ENCODE data around the gene CLCNKB. TPM values are rescaled to one million over a fixed set of nuclear protein-coding genes. Genes with fewer than 3 reads are reported as not detected.
A peak's percentile ranks its signal among the peaks of the same experiment; 100 is the strongest.

The CLCNKB gene
- total RNA-seq, 1 donor from 2014 or later = 0.30 TPM

DNA sequence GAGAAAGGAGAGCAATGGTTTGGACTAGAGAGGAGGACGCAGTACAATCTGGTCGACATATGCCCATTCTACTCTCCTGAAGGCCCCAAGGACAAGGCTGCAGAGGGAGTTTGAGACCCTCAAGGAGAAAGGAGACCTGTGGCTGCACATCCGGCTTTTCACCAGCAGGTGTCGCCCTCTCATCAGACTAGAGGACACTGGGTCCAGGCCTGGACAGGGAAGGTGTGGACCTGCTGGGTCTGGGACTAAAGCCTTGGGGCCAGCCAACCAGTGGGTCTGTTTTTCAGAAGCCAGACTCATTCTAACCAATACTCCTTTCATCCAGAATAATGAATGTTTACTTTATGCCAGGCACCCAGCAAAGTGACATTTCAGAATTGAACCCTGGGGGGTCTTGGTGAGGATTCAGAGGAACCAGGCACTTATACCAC lies 34.5 kb upstream of the CLCNKB start:
- peak; percentile 96 for DNase-seq (ENCODE audit: low read depth, low spot score)
- peaks cover 4% of the 10 kb centered on the region for H3K4me1 Mint-ChIP-seq
- H3K27ac Mint-ChIP-seq (ENCODE audit: unreplicated experiment) = no peak overlapping the region
- TF ChIP-seq, protein P1, sequence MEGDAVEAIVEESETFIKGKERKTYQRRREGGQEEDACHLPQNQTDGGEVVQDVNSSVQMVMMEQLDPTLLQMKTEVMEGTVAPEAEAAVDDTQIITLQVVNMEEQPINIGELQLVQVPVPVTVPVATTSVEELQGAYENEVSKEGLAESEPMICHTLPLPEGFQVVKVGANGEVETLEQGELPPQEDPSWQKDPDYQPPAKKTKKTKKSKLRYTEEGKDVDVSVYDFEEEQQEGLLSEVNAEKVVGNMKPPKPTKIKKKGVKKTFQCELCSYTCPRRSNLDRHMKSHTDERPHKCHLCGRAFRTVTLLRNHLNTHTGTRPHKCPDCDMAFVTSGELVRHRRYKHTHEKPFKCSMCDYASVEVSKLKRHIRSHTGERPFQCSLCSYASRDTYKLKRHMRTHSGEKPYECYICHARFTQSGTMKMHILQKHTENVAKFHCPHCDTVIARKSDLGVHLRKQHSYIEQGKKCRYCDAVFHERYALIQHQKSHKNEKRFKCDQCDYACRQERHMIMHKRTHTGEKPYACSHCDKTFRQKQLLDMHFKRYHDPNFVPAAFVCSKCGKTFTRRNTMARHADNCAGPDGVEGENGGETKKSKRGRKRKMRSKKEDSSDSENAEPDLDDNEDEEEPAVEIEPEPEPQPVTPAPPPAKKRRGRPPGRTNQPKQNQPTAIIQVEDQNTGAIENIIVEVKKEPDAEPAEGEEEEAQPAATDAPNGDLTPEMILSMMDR (conservative IDR thresholded peaks at IDR 0.05) = peak; percentile 99
- no peak overlapping the region for H3K4me3 Mint-ChIP-seq
- peaks cover 8% of the 10 kb centered on the region for H3K27me3 Mint-ChIP-seq (ENCODE audit: low read depth)
- no peaks in the 10 kb centered on the region for H3K9me3 Mint-ChIP-seq
- H3K36me3 Mint-ChIP-seq (ENCODE audit: low read depth) = no peaks in the 10 kb centered on the region

DNA sequence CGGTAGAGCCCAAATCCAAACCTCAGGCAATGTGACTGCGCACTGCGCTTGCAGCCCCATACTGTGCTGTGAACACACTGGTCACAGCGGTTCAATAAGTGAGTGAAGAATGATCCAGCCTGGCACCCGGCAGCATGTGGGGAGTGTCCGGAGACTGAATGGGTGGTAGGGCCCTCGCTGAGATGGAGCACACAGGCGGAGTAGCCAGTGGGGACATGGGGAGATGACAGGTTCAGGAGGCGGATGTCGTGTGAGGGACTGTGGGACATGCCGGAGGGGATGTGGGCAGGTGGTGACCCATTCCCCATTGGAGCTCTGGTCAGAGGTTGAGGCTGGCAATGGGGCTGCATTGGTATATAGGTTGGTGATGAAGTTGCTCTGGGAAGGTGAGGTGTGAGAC lies 33.9 kb upstream of the CLCNKB start:
- Mint-ChIP-seq H3K36me3 (ENCODE audit: low read depth) (no peaks in the 10 kb centered on the region), H3K9me3 (no peaks in the 10 kb centered on the region), H3K4me1 (peaks cover 11% of the 10 kb centered on the region), H3K4me3 (no peak overlapping the region), H3K27ac (ENCODE audit: unreplicated experiment) (no peak overlapping the region), H3K27me3 (ENCODE audit: low read depth) (peaks cover 9% of the 10 kb centered on the region)
- TF ChIP-seq, protein P1 (conservative IDR thresholded peaks at IDR 0.05) = no peak
- DNase-seq (ENCODE audit: low read depth, low spot score) = no peak

DNA sequence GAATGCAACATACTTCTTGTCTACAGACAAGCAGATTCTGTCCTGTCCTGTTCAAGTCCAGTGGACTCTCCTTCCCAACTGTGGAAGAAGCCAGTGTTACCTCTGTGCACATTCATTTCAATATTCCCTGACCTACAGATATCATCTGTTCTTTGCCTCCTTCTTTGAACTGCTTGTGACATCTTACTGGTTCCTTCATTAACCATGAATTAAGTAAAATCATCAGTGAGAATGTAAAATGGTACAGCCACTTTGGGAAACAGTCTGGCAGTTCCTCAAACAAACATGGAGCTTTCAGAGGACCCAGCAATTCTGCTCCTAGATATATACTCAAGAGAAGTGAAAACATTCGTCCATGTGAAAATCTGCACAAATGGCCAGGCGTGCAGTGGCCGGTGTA lies 32.7 kb upstream of the CLCNKB start:
- Mint-ChIP-seq H3K36me3 (ENCODE audit: low read depth) (no peaks in the 10 kb centered on the region), H3K27me3 (ENCODE audit: low read depth) (peaks cover 9% of the 10 kb centered on the region), H3K4me1 (peaks cover 16% of the 10 kb centered on the region), H3K4me3 (no peak overlapping the region), H3K27ac (ENCODE audit: unreplicated experiment) (no peak overlapping the region), H3K9me3 (no peaks in the 10 kb centered on the region)
- DNase-seq (ENCODE audit: low read depth, low spot score) = no peak
- TF ChIP-seq, protein P1 (conservative IDR thresholded peaks at IDR 0.05) = no peak

DNA sequence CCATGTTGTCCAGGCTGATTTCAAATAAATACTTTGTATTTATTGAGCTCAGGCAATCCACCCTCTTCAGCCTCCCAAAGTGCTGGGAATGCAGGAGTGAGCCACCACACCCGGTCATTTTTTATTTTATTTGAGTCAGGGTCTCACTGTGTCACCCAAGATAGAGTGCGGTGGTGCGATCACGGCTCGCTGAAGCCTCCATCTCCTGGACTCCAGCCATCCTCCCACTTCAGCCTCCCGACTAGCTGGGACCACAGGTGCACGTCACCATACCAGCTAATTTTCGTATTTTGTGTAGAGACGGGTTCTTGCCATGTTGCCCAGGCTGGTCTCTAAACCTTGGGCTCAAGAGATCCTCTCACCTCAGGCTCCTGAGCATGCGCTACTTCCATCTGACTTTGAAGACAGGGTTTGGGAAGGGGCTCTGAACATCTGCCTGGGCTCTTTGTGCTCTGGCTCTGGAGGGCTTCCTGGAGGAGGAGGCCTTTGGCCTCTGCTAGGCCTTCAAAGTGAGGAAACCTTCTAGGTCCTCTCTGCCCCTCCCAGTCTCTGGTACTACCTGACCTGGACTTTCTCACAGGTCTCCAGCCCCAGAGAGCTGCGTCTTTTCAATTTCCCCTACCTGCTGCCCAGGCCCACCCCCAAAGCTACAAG lies 31.5 kb upstream of the CLCNKB start:
- Mint-ChIP-seq H3K4me3 (no peak overlapping the region), H3K27me3 (ENCODE audit: low read depth) (peaks cover 9% of the 10 kb centered on the region), H3K4me1 (peaks cover 16% of the 10 kb centered on the region), H3K36me3 (ENCODE audit: low read depth) (no peaks in the 10 kb centered on the region), H3K27ac (ENCODE audit: unreplicated experiment) (no peak overlapping the region), H3K9me3 (no peaks in the 10 kb centered on the region)
- no peak for DNase-seq (ENCODE audit: low read depth, low spot score)
- TF ChIP-seq, protein P1 (conservative IDR thresholded peaks at IDR 0.05) = no peak

DNA sequence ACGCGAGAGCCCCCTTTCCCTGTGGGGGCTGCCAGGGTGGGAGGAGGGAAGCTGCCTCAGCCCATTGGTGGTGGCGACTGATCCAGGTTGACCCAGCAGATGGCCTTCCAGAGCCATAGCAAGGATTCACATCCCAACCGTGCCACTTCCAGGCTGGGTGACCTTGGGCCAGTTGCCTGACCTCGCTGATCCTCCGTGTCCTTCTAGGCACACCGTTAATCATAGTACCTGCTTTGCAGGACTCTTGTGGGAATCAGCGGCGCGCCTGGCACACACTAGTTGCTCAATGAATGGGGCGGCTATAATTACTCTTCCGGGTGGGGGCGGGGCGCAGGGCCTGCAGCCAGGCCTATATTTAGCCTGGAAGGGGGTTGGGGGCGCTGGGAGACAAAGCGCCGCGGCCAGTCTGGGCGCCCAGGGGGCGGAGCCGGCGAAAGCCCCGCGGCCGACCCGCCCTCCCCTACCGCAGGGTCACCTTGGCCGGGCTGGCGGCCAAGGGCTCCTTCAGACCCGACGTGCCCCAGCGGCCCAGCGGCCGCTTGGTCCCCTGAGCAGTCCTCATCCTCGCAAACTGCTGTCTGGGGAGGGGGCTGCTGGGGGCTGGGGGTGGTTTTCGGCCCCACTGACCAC lies 30.9 kb upstream of the CLCNKB start:
- H3K27me3 Mint-ChIP-seq (ENCODE audit: low read depth) = peaks cover 9% of the 10 kb centered on the region
- peak; percentile 25 for DNase-seq (ENCODE audit: low read depth, low spot score)
- TF ChIP-seq, protein P1 (conservative IDR thresholded peaks at IDR 0.05) = no peak
- no peak overlapping the region for H3K27ac Mint-ChIP-seq (ENCODE audit: unreplicated experiment)
- H3K4me3 Mint-ChIP-seq = no peak overlapping the region
- no peaks in the 10 kb centered on the region for H3K36me3 Mint-ChIP-seq (ENCODE audit: low read depth)
- peaks cover 16% of the 10 kb centered on the region for H3K4me1 Mint-ChIP-seq
- H3K9me3 Mint-ChIP-seq = no peaks in the 10 kb centered on the region
